ENCODE measurements around the gene ICAM5. TPM values are rescaled to one million over a fixed set of nuclear protein-coding genes. Genes with fewer than 3 reads are reported as not detected.

Gene ICAM5
- total and polyA plus RNA-seq, 9 of the 15 experiments (the other 6 are each of a cell fraction or from before 2014, with no cell fraction given), result 0.10 to 114 (median 13.7) TPM

GRCh38 chr19:10309423-10309822 lies 19.7 kb downstream of the ICAM5 start, which contains the start of gene ZGLP1:
ZGLP1 (minus strand) TSS chr19:10309815.
- ATAC-seq, result no peak
- H2AFZ ChIP-seq (ENCODE audit: low read depth, low read length), result no peak within 1 kb of the TSS
- peaks cover 18 to 47% of the 10 kb centered on the region in 2 experiments; a peak in 4 of 5 replicates for H3K4me1 ChIP-seq (replicated peaks in 1 of 2; ENCODE audit: control insufficient read depth in 2 of 2, insufficient read depth in 2 of 2, low read length in 2 of 2)
- no peak within 1 kb of the TSS for H3K4me2 ChIP-seq (ENCODE audit: insufficient read depth, low read length)
- DNase-seq (ENCODE audit: extremely low read depth in 1 of 4, low spot score in 3 of 4), result no peak
- FAIRE-seq, result no peak
- H3K79me2 ChIP-seq (ENCODE audit: control insufficient read depth, insufficient read depth, low read length), result peaks cover 7% of the 10 kb centered on the region; the same call in 2 of the 3 replicates
- no TSS peak for BruUV-seq (replicated peaks)
- TF ChIP-seq, protein P1, sequence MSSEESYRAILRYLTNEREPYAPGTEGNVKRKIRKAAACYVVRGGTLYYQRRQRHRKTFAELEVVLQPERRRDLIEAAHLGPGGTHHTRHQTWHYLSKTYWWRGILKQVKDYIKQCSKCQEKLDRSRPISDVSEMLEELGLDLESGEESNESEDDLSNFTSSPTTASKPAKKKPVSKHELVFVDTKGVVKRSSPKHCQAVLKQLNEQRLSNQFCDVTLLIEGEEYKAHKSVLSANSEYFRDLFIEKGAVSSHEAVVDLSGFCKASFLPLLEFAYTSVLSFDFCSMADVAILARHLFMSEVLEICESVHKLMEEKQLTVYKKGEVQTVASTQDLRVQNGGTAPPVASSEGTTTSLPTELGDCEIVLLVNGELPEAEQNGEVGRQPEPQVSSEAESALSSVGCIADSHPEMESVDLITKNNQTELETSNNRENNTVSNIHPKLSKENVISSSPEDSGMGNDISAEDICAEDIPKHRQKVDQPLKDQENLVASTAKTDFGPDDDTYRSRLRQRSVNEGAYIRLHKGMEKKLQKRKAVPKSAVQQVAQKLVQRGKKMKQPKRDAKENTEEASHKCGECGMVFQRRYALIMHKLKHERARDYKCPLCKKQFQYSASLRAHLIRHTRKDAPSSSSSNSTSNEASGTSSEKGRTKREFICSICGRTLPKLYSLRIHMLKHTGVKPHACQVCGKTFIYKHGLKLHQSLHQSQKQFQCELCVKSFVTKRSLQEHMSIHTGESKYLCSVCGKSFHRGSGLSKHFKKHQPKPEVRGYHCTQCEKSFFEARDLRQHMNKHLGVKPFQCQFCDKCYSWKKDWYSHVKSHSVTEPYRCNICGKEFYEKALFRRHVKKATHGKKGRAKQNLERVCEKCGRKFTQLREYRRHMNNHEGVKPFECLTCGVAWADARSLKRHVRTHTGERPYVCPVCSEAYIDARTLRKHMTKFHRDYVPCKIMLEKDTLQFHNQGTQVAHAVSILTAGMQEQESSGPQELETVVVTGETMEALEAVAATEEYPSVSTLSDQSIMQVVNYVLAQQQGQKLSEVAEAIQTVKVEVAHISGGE (CRISPR knock-in tag; IDR thresholded peaks at IDR 0.05), result no peak
- TF ChIP-seq ZNF23 (CRISPR knock-in tag; IDR thresholded peaks at IDR 0.05) (no peak), E2F1 (CRISPR knock-in tag; IDR thresholded peaks at IDR 0.05) (no peak), FOXP1 (CRISPR knock-in tag; IDR thresholded peaks at IDR 0.05) (no peak), MCM3 (IDR thresholded peaks at IDR 0.05) (no peak), POLR3A (IDR thresholded peaks at IDR 0.05; ENCODE audit: borderline replicate concordance, extremely low read depth, insufficient read depth, insufficient read length) (no peak), POLR2G (IDR thresholded peaks at IDR 0.05; ENCODE audit: low read depth, low read length) (peak; percentile 33)
- no peaks in the 10 kb centered on the region for H3K9me1 ChIP-seq (ENCODE audit: control insufficient read depth, insufficient read depth, low read length)
- no peak within 1 kb of the TSS for H3K27ac ChIP-seq (ENCODE audit: extremely low read depth, low read depth, low read length)
- H3K36me3 ChIP-seq (ENCODE audit: control insufficient read depth, insufficient read depth, low read length), result peaks cover 37% of the 10 kb centered on the region; the same call in 1 of the 3 replicates
- no peaks in the 10 kb centered on the region for H3K27me3 ChIP-seq (ENCODE audit: control insufficient read depth in 2 of 2, insufficient read depth in 2 of 2, low read length in 2 of 2)
- intact Hi-C loops (cut with micrococcal nuclease) (no loop called here), in situ Hi-C loops (cut with MboI) (no loop called here)
- WGBS (ENCODE audit: insufficient coverage, low coverage, missing lambda C conversion rate), result 96% methylated on average over 14 of the region's 24 CpGs
- ChIA-PET CTCF (ENCODE audit: low intra/inter-chr PET ratio) (no interaction called here), POLR2A (interaction anchor here (1.7 kb wide), 1 partner anchor 11 kb away, joined by 4 read pairs; no protein-coding TSS in a partner anchor)
- H3K9ac ChIP-seq (ENCODE audit: insufficient read depth in 1 of 2, low read depth in 2 of 2, low read length in 2 of 2), result peak within 1 kb of the TSS in 1 of 2 experiments; percentile 70; a peak in 2 of 4 replicates
- H4K20me1 ChIP-seq (replicated peaks; ENCODE audit: control insufficient read depth, insufficient read depth, low read length), result no peaks in the 10 kb centered on the region
- no peaks in the 10 kb centered on the region for H3K9me3 ChIP-seq (replicated peaks; ENCODE audit: control insufficient read depth, insufficient read depth, low read depth, low read length)
- H3K4me3 ChIP-seq, result no peak within 1 kb of the TSS

All from K562 (cell line).